Measurements from ENCODE around the gene GZMB.
"Not testable (repeated sequence)": the region's sequence is repeated elsewhere in the genome, so short reads cannot be mapped to it uniquely, and the experiment has no call there.

DNA sequence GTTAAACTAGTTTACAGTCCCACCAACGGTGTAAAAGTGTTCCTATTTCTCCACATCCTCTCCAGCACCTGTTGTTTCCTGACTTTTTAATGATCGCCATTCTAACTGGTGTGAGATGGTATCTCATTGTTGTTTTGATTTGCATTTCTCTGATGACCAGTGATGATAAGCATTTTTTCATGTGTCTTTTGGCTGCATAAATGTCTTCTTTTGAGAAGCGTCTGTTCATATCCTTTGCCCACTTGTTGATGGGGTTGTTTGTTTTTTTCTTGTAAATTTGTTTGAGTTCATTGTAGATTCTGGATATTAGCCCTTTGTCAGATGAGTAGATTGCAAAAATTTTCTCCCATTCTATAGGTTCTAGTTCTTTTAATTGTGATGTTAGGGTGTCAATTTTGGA, 49.6 kb downstream of the GZMB start:
- TF ChIP-seq, protein P1, sequence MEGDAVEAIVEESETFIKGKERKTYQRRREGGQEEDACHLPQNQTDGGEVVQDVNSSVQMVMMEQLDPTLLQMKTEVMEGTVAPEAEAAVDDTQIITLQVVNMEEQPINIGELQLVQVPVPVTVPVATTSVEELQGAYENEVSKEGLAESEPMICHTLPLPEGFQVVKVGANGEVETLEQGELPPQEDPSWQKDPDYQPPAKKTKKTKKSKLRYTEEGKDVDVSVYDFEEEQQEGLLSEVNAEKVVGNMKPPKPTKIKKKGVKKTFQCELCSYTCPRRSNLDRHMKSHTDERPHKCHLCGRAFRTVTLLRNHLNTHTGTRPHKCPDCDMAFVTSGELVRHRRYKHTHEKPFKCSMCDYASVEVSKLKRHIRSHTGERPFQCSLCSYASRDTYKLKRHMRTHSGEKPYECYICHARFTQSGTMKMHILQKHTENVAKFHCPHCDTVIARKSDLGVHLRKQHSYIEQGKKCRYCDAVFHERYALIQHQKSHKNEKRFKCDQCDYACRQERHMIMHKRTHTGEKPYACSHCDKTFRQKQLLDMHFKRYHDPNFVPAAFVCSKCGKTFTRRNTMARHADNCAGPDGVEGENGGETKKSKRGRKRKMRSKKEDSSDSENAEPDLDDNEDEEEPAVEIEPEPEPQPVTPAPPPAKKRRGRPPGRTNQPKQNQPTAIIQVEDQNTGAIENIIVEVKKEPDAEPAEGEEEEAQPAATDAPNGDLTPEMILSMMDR (IDR thresholded peaks at IDR 0.05) = not testable (repeated sequence)
- not testable (repeated sequence) for TF ChIP-seq POLR2A (IDR thresholded peaks at IDR 0.05)
